Activated CD4-positive, alpha-beta T cell treated with anti-CD3 and anti-CD28 coated beads, Interleukin-2, amount 50 U/mL, for 1 hour (primary cell): ENCODE measurements around the gene TOB1.

Experiments used
- DNase-seq: peaks from one replicate; pipeline ENCODE4 v3.0.0-alpha.2; 2020

The TOB1 gene

GRCh38 chr17:50830994-50831393 lies 35.2 kb downstream of the TOB1 start:
- DNase-seq: no peak

- no peak for DNase-seq
These were observed 35.8 kb downstream of the TOB1 start for GRCh38 chr17:50830352-50830751.

GRCh38 chr17:50829332-50829731 lies 36.8 kb downstream of the TOB1 start:
- no peak for DNase-seq

DNA sequence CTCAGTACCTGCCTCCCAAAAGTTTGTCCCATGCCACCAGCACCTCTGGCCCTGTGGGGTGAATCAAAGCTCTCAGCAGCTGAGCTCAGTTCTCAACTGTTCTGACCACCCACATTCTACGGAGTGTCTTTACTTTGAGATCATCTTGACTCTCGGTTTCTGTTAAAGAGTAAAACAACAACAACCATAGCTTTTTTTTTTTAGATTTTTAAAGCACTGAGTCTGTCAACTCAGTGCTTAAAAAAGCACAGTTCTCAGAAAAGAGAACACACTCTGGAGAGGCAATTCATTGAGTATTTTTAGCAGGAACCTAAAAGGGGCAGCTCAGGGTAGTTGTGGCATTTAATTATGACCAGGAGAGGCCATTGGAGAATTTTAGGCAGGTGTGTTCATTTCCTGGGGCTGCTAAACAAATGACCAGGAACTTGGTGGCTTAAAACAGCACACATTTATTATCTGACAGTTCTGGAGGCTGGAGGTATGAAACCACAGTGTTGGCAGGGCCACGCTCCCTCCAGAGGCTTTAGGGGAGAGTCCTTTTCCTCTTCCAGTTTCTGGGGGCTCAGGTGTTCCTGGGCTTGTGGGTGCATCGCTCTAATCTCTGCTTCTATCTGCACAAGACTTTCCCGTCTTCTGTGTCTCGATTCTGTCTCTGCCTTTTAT lies 37.5 kb downstream of the TOB1 start:
- DNase-seq: no peak

DNA sequence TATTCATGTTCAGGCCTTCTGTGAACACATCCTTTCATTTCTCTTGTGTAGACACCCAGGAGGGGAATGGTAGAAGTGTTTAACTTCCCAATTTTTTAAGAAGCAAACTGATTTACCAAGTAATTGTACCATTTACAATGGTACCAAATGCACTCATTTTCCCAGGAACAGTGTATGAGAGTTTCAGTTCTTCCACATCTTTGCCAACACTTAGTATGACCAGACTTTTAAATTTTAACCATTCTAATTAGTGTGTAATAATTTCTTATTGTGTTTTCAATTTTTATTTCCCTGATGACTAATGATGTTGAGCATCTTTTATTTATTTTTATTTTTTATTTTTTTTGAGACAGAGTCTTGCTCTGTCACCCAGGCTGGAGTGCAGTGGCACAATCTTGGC lies 41.0 kb downstream of the TOB1 start:
- DNase-seq: no peak

GRCh38 chr17:50824429-50824828 lies 41.7 kb downstream of the TOB1 start:
- no peak for DNase-seq

GRCh38 chr17:50822550-50822949 lies 43.6 kb downstream of the TOB1 start:
- DNase-seq: no peak

- DNase-seq: no peak
These were observed 45.5 kb downstream of the TOB1 start for GRCh38 chr17:50820651-50821050.

GRCh38 chr17:50818921-50819657 lies 47.1 kb downstream of the TOB1 start:
- DNase-seq: no peak

GRCh38 chr17:50818261-50818660 lies 47.9 kb downstream of the TOB1 start:
- DNase-seq: no peak

GRCh38 chr17:50817838-50818237 lies 48.3 kb downstream of the TOB1 start:
- no peak for DNase-seq

- peak; percentile 62 for DNase-seq
These were observed 49.1 kb downstream of the TOB1 start for GRCh38 chr17:50816771-50817751.

DNA sequence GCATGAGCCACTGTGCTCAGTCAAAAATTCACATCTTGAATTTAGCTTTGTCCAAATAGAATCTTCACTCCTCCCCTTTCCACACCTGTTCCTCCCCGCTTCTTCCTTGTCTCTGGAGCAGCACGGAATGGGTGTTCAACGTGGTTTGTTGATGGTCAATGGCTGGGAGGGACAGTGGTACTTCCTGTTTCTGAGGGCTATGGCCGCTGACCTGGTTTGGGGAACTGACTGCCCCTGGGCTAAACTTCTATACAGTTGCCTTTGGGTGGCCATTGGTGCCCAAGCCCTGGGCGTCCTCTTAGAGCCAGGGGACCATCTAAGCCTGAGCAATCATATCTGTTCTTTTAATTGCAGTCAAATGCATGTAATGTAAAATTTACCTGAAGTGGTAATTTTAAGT lies 49.9 kb downstream of the TOB1 start:
- DNase-seq: no peak

GRCh38 chr17:50815400-50815799 lies 50.8 kb downstream of the TOB1 start:
- DNase-seq: no peak

DNA sequence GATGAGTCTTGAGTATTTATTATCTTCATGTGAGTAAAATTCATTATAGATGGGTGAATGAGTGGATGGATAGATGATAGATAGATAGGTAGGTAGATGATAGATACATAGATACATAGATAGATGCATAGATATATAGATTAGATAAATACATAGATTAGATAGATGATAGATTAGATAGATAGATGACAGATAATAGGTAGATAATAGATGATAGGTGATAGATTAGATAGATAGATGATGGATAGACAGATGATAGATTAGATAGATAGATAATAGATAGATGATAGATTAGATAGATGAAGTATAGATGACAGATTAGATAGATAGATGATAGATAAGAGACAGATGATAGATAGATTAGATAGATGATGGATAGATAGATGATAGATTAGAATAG lies 52.6 kb downstream of the TOB1 start:
- DNase-seq: no peak
